ENCODE data around the gene UXS1. TPM values are rescaled to one million over a fixed set of nuclear protein-coding genes. Genes with fewer than 3 reads are reported as not detected.
"Not testable (repeated sequence)": the region's sequence is repeated elsewhere in the genome, so short reads cannot be mapped to it uniquely, and the experiment has no call there.

UXS1 gene
- total RNA-seq, 1 experiment from 2014 or later = 44.7 TPM

DNA sequence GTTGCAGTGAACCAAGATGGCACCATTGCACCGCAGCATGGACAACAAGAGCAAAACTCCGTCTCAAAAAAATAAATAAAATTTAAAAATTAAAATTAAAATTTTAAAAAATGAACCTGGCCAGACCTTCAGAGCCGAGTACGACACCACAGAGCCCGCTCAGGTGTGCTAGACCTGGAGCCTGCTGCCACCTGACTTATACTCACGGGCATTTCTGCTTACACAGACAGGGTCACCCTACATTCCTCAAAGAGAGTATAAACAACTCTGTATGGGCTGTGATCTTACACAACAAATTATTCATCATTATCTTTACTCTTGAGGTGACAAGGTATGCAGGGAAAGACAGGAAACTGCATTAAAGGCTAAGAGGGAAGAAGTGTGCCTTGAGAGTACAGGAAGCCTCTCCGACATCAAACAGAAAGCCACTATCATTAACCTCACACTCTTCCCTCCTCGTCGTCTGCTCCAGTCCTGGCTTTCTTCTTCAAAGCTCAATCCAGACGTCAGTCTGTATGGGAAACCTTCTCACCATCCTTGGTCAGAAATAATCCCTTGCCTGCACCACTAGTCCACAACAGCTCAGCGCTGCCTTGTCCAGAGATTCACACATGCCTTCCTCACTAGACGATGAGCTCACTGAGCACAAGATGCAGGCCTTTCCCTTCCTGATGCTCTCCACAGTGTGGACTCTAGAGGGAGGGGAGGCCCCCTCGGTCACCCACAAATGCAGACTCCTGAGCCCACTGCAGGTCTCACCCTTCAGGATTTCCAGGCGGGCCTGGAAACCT, 56.2 kb downstream of the UXS1 start (continued):
- TF ChIP-seq ZNF281 (CRISPR knock-in tag; IDR thresholded peaks at IDR 0.05) (no peak), NFE2L1 (CRISPR knock-in tag; IDR thresholded peaks at IDR 0.05) (no peak), ZNF425 (CRISPR knock-in tag; conservative IDR thresholded peaks at IDR 0.05) (no peak), FOXP1 (CRISPR knock-in tag; IDR thresholded peaks at IDR 0.05; ENCODE audit: borderline replicate concordance) (no peak), ZNF423 (CRISPR knock-in tag; IDR thresholded peaks at IDR 0.05) (no peak), NFATC4 (CRISPR knock-in tag; IDR thresholded peaks at IDR 0.05) (no peak)
- TF ChIP-seq, protein P1, sequence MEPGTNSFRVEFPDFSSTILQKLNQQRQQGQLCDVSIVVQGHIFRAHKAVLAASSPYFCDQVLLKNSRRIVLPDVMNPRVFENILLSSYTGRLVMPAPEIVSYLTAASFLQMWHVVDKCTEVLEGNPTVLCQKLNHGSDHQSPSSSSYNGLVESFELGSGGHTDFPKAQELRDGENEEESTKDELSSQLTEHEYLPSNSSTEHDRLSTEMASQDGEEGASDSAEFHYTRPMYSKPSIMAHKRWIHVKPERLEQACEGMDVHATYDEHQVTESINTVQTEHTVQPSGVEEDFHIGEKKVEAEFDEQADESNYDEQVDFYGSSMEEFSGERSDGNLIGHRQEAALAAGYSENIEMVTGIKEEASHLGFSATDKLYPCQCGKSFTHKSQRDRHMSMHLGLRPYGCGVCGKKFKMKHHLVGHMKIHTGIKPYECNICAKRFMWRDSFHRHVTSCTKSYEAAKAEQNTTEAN (CRISPR knock-in tag; IDR thresholded peaks at IDR 0.05) = no peak

DNA sequence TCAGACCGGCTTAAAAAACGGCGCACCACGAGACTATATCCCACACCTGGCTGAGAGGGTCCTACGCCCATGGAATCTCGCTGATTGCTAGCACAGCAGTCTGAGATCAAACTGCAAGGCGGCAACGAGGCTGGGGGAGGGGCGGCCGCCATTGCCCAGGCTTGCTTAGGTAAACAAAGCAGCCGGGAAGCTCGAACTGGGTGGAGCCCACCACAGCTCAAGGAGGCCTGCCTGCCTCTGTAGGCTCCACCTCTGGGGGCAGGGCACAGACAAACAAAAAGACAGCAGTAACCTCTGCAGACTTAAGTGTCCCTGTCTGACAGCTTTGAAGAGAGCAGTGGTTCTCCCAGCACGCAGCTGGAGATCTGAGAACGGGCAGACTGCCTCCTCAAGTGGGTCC, 62.9 kb downstream of the UXS1 start:
- ATAC-seq; CTCF ChIA-PET; H3K27me3 Mint-ChIP-seq (ENCODE audit: low read depth); POLR2A ChIA-PET; DNase-seq (ENCODE audit: low spot score); H3K27ac Mint-ChIP-seq; H3K9me3 Mint-ChIP-seq: not testable (repeated sequence)
- Mint-ChIP-seq H3K36me3 (peaks cover 25% of the 10 kb centered on the region), H3K4me1 (peaks cover 12% of the 10 kb centered on the region), H3K4me3 (peak overlapping the region; percentile 62)

DNA sequence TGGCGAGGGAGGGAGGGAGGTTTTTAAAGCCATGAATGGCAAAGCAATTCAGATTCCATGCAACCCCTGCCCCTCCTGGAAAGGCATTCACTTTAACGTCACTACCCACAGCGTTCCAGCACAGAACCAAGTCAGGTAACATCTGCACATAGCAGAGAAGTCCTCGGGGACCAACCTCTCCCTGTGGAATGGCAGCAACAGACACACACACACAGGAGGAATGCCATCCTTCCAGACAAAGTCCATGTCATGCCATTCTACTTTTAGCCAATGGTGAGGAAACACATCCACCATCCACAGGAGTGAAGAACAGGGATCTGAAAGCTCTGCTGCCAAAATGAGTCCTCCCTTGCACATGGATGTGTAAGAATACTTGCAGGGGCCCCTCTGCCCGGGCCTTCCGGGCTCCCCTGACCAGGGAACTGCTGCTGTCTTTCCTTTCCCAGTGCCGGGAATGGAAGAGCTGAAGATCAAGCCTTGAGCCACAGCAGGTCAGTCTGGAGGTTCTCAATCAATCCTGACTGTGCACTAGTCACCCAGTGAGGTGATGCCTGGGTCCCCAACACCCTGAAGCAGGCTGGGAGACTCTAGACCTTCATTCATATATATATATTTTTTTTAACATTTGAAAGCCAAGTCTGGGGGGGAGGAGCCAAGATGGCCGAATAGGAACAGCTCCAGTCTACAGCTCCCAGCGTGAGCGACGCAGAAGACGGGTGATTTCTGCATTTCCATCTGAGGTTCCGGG, 63.7 kb downstream of the UXS1 start:
- Mint-ChIP-seq H3K36me3 (peaks cover 29% of the 10 kb centered on the region), H3K4me3 (peak overlapping the region; percentile 62)

More for the DNA sequence above, 63.7 kb downstream of the UXS1 start:
- TF ChIP-seq SMAD4 (CRISPR knock-in tag; IDR thresholded peaks at IDR 0.05) (no peak), AR (CRISPR knock-in tag; IDR thresholded peaks at IDR 0.05) (no peak), NFATC4 (CRISPR knock-in tag; IDR thresholded peaks at IDR 0.05) (no peak), ESRRA (CRISPR knock-in tag; IDR thresholded peaks at IDR 0.05; ENCODE audit: borderline replicate concordance) (no peak), RELA (CRISPR knock-in tag; IDR thresholded peaks at IDR 0.05; ENCODE audit: borderline replicate concordance) (no peak), TCF7 (CRISPR knock-in tag; IDR thresholded peaks at IDR 0.05; ENCODE audit: low read depth) (no peak), NR1H2 (CRISPR knock-in tag; IDR thresholded peaks at IDR 0.05) (no peak), ATF1 (CRISPR knock-in tag; IDR thresholded peaks at IDR 0.05) (no peak), ERG (CRISPR knock-in tag; IDR thresholded peaks at IDR 0.05) (no peak), ZNF416 (CRISPR knock-in tag; IDR thresholded peaks at IDR 0.05) (no peak)
- TF ChIP-seq, protein P2, sequence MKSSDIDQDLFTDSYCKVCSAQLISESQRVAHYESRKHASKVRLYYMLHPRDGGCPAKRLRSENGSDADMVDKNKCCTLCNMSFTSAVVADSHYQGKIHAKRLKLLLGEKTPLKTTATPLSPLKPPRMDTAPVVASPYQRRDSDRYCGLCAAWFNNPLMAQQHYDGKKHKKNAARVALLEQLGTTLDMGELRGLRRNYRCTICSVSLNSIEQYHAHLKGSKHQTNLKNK (CRISPR knock-in tag; IDR thresholded peaks at IDR 0.05) = no peak
- TF ChIP-seq, protein P3, sequence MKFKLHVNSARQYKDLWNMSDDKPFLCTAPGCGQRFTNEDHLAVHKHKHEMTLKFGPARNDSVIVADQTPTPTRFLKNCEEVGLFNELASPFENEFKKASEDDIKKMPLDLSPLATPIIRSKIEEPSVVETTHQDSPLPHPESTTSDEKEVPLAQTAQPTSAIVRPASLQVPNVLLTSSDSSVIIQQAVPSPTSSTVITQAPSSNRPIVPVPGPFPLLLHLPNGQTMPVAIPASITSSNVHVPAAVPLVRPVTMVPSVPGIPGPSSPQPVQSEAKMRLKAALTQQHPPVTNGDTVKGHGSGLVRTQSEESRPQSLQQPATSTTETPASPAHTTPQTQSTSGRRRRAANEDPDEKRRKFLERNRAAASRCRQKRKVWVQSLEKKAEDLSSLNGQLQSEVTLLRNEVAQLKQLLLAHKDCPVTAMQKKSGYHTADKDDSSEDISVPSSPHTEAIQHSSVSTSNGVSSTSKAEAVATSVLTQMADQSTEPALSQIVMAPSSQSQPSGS (CRISPR knock-in tag; IDR thresholded peaks at IDR 0.05; ENCODE audit: borderline replicate concordance, low read depth) = no peak
- ChIA-PET CTCF (no interaction called here), POLR2A (no interaction called here)
- Mint-ChIP-seq H3K27me3 (ENCODE audit: low read depth) (no peaks in the 10 kb centered on the region), H3K27ac (peak overlapping the region; percentile 68), H3K9me3 (no peaks in the 10 kb centered on the region), H3K4me1 (peaks cover 12% of the 10 kb centered on the region)
- DNase-seq (ENCODE audit: low spot score) = no peak
- ATAC-seq = peak; percentile 80

Measured in WTC11 (cell line).